Breast epithelium (tissue), 4 donors: ENCODE results near the gene BICC1. TPM values are rescaled to one million over a fixed set of nuclear protein-coding genes. Genes with fewer than 3 reads are reported as not detected.

ENCODE experiments used
- DNase-seq, 2 donors: peaks; one replicate each; pipeline ENCODE4 v3.0.0-alpha.2; 2019; ENCODE audit warnings: low spot score in 2 of 2
- H3K27ac ChIP-seq, 2 donors: fragments of 200-600 bp; sonication (generic) in 1 of 2; one replicate each; pipeline ENCODE4 v1.5.1; 2016 to 2019; ENCODE audit warnings: mild to moderate bottlenecking in 1 of 2
- H3K27me3 ChIP-seq, 2 donors: fragments of 200-600 bp; sonication (generic) in 1 of 2; one replicate each; pipeline versions ENCODE4 v1.5.1 to v1.6.0; 2017 to 2019; ENCODE audit warnings: control low read depth in 1 of 2, mild to moderate bottlenecking in 1 of 2
- H3K36me3 ChIP-seq: fragments of 200-600 bp; one replicate; pipeline ENCODE4 v1.5.1; 2019
- H3K4me1 ChIP-seq, 2 donors: fragments of 200-600 bp; sonication (generic); one replicate each; pipeline ENCODE4 v1.5.1; 2016 to 2019; ENCODE audit warnings: control low read depth in 1 of 2
- H3K4me3 ChIP-seq, 3 donors: fragments of 200-600 bp; sonication (generic); 1 replicate in 2 of 3; 2 replicates in 1 of 3; pipeline ENCODE4 v1.5.1; 2016 to 2019; ENCODE audit warnings: mild to moderate bottlenecking in 3 of 3, moderate library complexity in 2 of 3
- H3K9me3 ChIP-seq, 2 donors: fragments of 200-600 bp; sonication (generic) in 1 of 2; one replicate each; pipeline ENCODE4 v1.5.1; 2016 to 2019; ENCODE audit warnings: control low read depth in 1 of 2
- POLR2A ChIP-seq: fragments of 450-650 bp; IDR thresholded peaks from one replicate; pipeline ENCODE4 v1.6.1; 2016; ENCODE audit warnings: antibody characterized with exemption, mild to moderate bottlenecking, moderate library complexity
- POLR2AphosphoS5 ChIP-seq, 3 donors: sonication (generic); formaldehyde crosslinking; IDR thresholded peaks; one replicate each; pipeline ENCODE4 v1.6.1; 2017; ENCODE audit warnings: antibody characterized with exemption in 3 of 3
- intact Hi-C: fragments of 100-400 bp; cut with DNase I; formaldehyde crosslinking; loops from one replicate; pipeline ENCODE4 v1.15.1; 2023; ENCODE audit warnings: low total_unique reads
- total RNA-seq, 3 donors: library from RNA; depleted of rRNA; stranded (reverse); fragments of >200 nt; gene quantifications; one replicate each; pipeline ENCODE4 v1.1.0, GENCODE V29; 2016
- TF ChIP-seq, protein P1 (sequence below), 3 donors: fragments of 450-650 bp; IDR thresholded peaks; one replicate each; pipeline ENCODE4 v1.5.1; 2016 to 2017; ENCODE audit warnings: antibody characterized with exemption in 3 of 3, mild to moderate bottlenecking in 3 of 3, moderate library complexity in 3 of 3

Gene BICC1
- total RNA-seq, 3 donors from 2014 or later: 24.3 to 35.5 (median 26.2) TPM

DNA sequence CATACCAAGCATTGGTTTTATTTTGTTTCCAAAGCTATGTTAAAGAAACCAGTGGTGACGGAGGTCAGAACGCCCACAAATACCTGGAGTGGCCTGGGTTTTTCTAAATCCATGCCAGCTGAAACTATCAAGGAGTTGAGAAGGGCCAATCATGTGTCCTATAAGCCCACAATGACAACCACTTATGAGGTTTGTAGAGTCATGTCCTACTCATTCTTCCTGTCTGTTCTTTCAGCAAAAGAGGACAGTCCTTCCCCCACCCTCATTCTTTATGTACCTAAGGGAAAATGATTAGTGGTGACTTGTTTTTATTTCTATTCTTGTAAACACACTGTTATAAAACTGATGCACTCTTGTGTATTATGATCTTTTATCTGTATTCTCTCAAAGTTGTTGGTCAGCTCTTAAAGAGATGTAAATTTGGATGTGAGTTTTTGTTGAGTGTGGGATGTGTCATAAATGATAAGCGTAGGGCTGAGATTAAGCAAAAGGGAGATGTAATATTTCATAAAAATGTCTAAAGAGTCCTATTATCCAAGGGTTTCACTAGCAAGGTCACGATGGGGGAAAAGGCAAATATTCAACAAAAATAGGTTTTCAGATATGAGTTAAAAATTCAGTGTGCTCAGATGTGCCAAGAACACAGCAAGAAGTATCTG, 294.4 kb downstream of the BICC1 start:
- intact Hi-C loops: no loop called here
- no peaks in the 10 kb centered on the region for H3K9me3 ChIP-seq
- H3K4me3 ChIP-seq: no peak overlapping the region
- TF ChIP-seq, protein P1, sequence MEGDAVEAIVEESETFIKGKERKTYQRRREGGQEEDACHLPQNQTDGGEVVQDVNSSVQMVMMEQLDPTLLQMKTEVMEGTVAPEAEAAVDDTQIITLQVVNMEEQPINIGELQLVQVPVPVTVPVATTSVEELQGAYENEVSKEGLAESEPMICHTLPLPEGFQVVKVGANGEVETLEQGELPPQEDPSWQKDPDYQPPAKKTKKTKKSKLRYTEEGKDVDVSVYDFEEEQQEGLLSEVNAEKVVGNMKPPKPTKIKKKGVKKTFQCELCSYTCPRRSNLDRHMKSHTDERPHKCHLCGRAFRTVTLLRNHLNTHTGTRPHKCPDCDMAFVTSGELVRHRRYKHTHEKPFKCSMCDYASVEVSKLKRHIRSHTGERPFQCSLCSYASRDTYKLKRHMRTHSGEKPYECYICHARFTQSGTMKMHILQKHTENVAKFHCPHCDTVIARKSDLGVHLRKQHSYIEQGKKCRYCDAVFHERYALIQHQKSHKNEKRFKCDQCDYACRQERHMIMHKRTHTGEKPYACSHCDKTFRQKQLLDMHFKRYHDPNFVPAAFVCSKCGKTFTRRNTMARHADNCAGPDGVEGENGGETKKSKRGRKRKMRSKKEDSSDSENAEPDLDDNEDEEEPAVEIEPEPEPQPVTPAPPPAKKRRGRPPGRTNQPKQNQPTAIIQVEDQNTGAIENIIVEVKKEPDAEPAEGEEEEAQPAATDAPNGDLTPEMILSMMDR (IDR thresholded peaks at IDR 0.05): no peak
- no peak for TF ChIP-seq POLR2A
- no peak for TF ChIP-seq POLR2AphosphoS5 (IDR thresholded peaks at IDR 0.05)
- no peak for DNase-seq
- H3K27ac ChIP-seq: no peak overlapping the region
- H3K27me3 ChIP-seq: no peaks in the 10 kb centered on the region
- H3K4me1 ChIP-seq: no peaks in the 10 kb centered on the region
- H3K36me3 ChIP-seq: no peaks in the 10 kb centered on the region

DNA sequence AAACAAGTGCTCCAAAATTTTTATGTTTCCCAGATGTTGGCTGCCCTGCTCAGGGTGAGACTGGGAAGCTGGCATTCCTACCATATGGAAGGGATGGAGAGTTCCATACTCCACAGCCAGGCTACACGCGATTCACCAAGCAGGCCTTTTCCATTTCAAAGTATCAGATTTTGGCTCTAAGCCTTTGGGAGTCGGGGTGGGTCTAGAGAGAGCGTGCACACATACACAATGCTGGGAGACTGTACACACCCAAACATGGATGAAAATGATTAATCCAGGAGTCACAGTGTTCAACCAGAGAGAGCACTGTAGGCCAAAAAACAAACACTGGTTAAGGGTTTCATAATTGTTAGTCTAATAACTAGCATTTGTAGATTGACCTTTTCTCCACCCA, 295.0 kb downstream of the BICC1 start:
- Histone ChIP-seq H3K27me3 (no peaks in the 10 kb centered on the region), H3K36me3 (no peaks in the 10 kb centered on the region), H3K4me1 (no peaks in the 10 kb centered on the region), H3K9me3 (no peaks in the 10 kb centered on the region), H3K4me3 (no peak overlapping the region), H3K27ac (no peak overlapping the region)
- intact Hi-C loops: no loop called here
- TF ChIP-seq POLR2AphosphoS5 (IDR thresholded peaks at IDR 0.05): peak in 1 of 3 donors; percentile 28
- TF ChIP-seq, protein P1 (IDR thresholded peaks at IDR 0.05): no peak
- TF ChIP-seq POLR2A: no peak
- DNase-seq: no peak

DNA sequence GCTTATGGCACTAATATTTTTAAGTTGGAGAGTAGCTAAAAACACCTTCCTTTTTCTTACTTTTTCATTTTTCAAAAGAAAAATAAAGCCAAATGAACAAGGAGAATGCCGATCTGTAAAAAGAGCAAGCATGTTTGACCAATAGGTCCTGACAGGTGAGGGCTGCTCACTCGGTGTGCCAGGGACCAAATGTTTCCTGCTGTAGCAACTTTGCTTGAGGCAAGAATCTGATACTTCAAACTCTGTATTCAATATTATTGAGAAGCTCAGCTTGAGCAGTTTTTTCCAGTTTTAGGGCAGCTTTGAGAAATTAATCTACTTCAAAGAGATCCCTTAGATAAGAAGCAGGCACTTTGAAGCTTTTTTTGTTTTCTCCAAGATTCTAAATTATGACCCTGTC, 298.1 kb downstream of the BICC1 start:
- no peaks in the 10 kb centered on the region for H3K36me3 ChIP-seq
- H3K4me3 ChIP-seq: no peak overlapping the region
- peak overlapping the region in 1 of 2 donors; percentile 29 for H3K27ac ChIP-seq
- peak in 1 of 2 donors; percentile 40 for DNase-seq
- no peaks in the 10 kb centered on the region for H3K9me3 ChIP-seq
- H3K27me3 ChIP-seq: no peaks in the 10 kb centered on the region
- H3K4me1 ChIP-seq: no peaks in the 10 kb centered on the region
- intact Hi-C loops: no loop called here
- TF ChIP-seq POLR2AphosphoS5 (IDR thresholded peaks at IDR 0.05) (no peak), POLR2A (no peak)
- TF ChIP-seq, protein P1 (IDR thresholded peaks at IDR 0.05): no peak

DNA sequence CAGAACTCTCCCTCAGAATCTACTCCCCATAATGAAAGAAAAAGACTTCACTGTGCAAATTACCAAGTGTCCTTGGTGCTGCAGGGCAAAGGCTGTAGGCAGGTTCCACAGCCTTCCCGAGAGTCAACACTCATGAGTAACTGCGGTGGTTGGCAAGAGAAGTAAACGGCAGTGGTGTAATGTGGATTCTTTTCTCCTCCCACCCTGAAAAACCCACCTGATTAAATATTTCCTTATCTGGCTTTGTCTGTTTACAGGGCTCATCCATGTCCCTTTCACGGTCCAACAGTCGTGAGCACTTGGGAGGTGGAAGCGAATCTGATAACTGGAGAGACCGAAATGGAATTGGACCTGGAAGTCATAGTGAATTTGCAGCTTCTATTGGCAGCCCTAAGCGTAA, 300.9 kb downstream of the BICC1 start:
- TF ChIP-seq POLR2AphosphoS5 (IDR thresholded peaks at IDR 0.05) (no peak), POLR2A (no peak)
- TF ChIP-seq, protein P1 (IDR thresholded peaks at IDR 0.05): no peak
- H3K27ac ChIP-seq: no peak overlapping the region
- no peaks in the 10 kb centered on the region for H3K27me3 ChIP-seq
- no peak overlapping the region for H3K4me3 ChIP-seq
- intact Hi-C loops: no loop called here
- DNase-seq: no peak
- no peaks in the 10 kb centered on the region for H3K4me1 ChIP-seq
- no peaks in the 10 kb centered on the region for H3K9me3 ChIP-seq
- no peaks in the 10 kb centered on the region for H3K36me3 ChIP-seq

DNA sequence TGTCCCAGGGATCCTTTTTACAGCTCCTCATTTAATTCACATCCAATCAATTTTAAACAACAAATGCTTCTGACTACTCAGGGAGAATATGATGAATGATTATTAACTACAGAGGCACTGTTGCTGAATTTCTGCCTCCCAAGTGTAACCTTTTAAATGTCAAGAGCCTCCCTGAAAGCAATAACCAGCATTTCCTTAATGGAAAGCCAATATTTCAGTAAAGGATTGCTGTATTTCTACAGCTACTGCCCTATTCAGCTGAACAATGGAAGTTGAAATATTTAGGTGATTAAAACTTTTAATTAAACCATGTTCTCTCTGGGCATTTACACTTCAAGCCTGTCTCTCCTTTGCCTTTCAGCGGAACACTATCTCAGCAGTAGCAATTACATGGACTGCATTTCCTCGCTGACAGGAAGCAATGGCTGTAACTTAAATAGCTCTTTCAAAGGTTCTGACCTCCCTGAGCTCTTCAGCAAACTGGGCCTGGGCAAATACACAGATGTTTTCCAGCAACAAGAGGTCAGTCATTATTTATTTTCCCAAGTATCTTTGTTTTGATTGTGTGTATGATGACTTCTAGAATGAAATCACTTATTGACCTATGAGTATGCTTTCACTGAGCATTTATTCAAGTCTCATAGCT, 304.7 kb downstream of the BICC1 start:
- no peaks in the 10 kb centered on the region for H3K27me3 ChIP-seq
- TF ChIP-seq POLR2AphosphoS5 (IDR thresholded peaks at IDR 0.05): no peak
- TF ChIP-seq POLR2A: no peak
- TF ChIP-seq, protein P1 (IDR thresholded peaks at IDR 0.05): no peak
- no peaks in the 10 kb centered on the region for H3K9me3 ChIP-seq
- H3K4me3 ChIP-seq: no peak overlapping the region
- no peak overlapping the region for H3K27ac ChIP-seq
- no peak for DNase-seq
- intact Hi-C loops: no loop called here
- no peaks in the 10 kb centered on the region for H3K36me3 ChIP-seq
- H3K4me1 ChIP-seq: peaks cover 0 to 3% of the 10 kb centered on the region in 2 donors
